ENCODE measurements around the gene ADGRB3.
"Not testable (repeated sequence)": the region's sequence is repeated elsewhere in the genome, so short reads cannot be mapped to it uniquely, and the experiment has no call there.

Gene ADGRB3

DNA sequence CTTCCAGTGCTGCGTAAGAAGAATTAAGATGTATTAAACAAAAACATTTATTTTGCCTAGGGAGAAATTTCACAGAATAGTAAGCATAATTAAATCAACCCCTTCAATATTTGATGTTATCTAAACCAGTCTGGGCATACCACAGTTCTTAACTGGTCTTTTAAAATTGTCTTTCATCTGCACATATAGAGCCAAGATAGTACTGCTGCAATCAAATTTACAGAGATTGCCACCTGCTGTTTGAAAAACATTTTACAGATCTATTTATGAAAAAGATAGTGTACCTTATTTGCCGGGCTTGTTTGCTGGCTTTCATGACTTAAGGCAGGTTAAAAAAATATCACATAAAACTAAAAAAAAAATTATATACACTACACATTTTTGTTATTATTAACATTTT, 323.2 kb downstream of the ADGRB3 start:
- peak; percentile 3 for DNase-seq (ENCODE audit: low spot score)

DNA sequence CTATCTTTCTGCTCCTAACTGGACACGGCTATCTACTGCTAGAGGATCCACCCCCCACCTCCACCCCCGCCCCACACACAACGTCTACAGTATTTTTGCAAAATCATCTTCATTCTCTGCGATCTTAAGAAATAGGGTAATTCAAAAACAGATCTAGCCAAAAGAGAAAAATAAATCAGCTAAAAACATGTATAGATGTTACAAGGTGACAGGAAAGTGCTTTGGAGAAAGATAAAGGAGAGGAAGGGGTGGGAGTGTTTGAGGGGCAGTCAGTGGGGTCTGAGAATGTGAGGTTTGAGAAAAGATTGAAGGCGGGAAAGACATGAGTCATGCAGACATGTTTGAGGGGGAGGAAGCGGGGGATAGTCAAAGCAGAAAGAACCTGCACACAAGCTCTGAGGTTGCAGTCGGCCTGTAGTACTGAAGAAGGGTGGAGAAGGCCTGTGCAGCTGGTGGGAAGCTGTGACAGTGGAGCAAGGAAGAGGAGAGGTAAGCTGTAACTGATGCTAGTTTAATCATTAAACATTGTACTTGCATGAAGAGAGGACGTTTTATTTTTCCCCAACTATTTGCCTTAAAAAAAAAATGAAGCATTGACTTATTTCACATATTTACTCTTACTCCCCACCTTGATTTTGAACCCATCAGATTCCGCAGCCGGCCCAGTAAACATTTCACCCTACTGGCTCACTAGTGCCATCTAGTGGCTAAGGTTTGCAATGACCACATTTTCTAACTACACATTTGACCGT, 332.6 kb downstream of the ADGRB3 start:
- DNase-seq (ENCODE audit: low spot score) = peak; percentile 69

DNA sequence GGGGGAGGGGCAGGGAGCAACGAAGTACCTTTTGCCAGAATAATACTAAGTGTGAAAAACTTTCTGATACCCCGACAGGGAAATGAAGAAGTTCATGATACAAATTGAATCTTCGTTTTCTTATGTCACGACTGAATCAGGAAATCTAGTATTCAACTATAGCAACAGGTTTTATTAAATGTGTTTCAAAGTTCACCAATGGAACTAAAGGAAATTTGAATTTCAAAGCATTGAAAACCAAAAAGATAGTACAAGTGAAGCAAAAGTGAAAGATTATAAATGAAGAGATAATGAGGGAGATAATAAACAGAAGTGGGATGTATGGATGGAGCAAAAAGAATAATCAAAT, 333.2 kb downstream of the ADGRB3 start:
- no peak for DNase-seq (ENCODE audit: low spot score)

GRCh38 chr6:68973066-68973465, 338.0 kb downstream of the ADGRB3 start:
- DNase-seq (ENCODE audit: low spot score) = no peak

DNA sequence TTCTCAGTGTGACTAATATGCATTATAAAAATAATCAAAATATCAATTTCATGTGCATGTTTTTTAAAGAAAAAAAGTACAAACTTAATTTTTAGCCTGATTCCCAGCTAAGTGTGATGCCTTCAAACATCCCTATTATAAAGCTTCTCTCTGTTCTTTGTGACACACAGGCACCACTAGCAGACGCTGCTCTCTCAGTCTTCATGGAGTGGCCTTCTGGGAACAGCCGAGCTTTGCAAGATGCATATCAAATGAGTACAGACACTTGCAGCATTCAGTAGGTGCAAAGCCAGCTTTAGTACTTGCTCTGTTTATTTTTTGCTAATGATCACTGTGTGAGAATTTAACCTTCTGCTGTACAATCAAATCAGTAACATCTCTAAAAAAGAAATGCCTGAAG, 340.0 kb downstream of the ADGRB3 start:
- no peak for DNase-seq (ENCODE audit: low spot score)

DNA sequence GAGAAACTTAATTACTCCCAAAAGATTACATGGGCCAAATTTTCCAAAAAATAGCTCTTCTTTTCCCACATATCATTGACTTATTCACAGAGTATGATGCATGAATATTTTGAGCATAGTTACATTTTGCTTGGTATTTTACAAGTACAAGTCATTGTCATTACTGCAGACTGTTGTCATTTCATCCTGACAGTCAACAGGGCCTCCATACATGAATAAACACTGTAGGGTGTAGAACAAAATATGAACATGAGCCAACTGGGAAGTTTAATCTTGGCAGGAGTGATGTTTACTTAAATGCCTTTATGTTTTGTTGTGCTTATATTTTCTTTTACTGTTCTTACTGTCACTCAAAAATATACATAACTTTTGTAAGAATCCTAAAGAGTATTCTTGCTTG, 340.7 kb downstream of the ADGRB3 start:
- DNase-seq (ENCODE audit: low spot score) = no peak

DNA sequence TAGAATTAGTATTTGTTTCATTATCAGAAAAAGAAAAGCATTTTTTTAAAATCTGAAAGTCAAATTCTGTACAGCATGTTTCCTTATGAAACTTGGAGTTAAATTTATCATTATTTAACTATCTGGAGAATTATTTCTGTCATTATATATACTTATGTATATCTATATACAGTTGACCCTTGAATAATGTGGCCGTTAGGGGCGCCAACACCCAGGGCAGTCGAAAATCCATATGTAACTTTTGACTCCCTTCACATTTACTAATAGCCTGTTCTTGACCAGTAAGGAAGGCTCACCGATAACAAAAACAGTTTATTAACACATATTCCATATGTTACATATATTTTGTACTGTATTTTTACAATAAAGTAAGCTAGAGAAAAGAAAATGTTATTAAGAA, 341.2 kb downstream of the ADGRB3 start:
- DNase-seq (ENCODE audit: low spot score) = no peak

GRCh38 chr6:68978411-68978810, 343.3 kb downstream of the ADGRB3 start:
- no peak for DNase-seq (ENCODE audit: low spot score)

DNA sequence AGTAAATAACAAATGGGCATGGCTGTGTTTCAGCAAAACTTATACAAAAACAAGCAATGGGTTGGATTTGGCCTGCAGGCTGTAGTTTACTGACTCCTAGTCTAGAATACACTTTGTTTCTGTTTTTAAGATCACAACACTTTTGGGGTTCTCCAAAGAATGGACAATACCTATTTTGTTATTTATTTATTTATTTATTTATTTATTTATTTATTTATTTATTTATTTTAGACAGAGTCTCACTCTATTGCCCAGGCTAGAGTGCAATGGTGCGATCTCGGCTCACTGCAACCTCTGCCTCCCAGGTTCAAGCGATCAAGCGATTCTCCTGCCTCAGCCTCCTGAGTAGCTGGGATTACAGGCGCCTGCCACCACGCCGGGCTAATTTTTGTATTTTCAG, 346.6 kb downstream of the ADGRB3 start:
- not testable (repeated sequence) for DNase-seq (ENCODE audit: low spot score)

DNA sequence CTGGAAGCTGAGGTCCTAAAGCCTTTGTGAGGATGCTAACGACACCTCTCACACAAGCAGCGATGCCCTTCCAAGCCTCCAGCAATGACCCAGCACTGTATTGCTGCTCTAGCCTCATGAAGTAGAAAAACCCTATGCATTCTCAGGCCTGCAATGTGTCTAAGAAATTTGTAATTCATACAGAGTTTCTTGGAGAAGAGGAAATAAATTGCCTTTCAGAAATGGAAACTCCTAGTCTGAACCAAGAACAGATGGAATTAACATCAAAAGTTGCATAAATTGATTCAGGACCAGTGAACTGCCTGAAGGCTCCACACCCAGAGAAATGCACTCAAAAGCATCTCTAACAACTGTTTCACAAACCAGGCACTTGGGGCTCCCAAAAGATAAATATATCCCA, 353.6 kb downstream of the ADGRB3 start:
- DNase-seq (ENCODE audit: low spot score) = no peak

DNA sequence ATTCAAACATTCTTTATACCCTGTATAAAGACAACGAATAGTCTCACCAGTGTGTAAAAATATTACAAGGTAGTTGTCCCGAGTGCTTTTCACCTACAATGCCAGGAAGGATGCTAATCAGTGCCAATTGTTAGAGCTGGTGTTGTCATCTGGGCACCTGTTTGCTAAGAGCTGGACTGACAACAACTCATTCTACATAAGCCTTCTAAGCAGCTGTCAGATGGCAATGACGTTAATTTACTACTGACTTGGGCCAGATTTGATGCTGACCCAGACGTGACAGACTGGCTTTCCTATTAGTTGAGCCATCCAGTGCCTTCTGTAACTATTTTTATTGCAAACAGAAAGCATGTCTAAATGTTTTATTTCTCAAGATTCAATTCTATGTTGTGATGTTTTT, 355.2 kb downstream of the ADGRB3 start:
- no peak for DNase-seq (ENCODE audit: low spot score)

DNA sequence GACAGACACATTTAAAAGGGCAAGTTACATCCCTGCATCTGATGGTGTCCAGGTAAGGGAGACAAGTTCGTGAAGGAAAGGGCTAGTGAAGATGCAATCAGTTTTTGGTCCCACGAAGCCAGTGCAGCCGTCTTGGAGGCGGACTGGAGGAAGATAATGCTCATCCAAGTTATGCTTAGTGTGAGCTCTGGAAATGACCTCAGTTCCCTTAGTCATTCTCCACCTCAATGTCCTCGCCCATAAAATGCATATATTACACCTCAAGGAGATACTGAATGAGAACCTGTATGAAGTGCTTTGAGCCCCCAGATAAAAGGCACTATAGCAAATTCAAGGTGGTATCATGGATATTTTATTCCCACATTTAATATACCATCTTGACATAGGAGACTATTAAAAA, 358.8 kb downstream of the ADGRB3 start:
- no peak for DNase-seq (ENCODE audit: low spot score)

DNA sequence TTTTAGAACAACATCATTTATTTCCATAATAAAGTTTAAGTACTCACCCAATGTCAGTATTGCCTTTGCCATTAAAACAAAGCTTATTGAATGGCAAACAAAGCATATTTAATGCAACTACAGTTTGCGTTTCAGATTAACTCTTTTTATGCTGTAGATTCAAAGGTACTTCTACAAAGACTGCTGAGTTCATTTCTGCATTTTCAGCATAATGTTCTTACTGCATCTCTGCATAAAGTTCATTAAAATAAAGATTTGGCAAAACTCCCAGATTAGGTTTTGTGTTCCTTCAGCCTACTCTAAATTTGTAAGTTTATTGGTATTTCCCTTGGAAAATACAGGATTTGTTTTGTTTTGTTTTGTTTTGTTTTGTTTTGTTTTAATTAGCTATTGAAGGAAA, 359.4 kb downstream of the ADGRB3 start:
- no peak for DNase-seq (ENCODE audit: low spot score)

DNA sequence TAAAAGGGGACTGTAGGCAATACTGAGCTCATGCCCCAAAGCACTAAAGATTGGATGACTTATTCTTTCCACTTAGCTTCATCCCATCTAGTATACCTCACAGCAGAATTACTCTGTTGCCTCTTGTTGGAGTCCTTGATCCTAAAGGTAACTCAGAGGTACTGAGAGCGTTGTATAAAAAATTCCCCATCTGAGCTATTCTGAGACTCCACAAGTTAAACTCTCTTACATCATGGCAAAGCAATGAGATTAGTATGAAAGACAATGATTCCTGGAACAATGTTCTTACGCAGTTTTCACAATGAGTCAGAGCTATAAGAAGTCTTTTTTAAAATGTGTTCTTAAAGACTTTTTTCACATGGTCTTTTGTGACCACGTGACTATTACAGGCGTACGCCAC, 370.1 kb downstream of the ADGRB3 start:
- DNase-seq (ENCODE audit: low spot score) = no peak

DNA sequence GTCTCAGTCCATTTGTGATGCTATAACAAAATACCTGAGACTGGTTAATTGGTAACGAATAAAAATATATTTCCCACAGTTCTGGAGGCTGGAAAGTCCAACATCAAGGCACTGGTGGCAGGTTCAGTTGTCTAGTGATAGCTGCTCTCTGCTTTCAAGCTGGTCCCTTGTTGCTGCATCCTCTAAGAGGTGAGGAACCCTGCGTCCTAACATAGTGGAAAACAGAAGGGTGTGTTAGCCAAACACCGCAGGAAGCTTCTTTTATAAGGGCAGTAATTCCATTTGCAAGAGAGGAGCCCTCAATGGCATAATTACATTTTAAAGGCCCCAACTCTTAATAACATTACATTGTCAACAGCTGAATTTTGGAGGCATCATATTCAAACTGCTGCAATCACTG, 372.7 kb downstream of the ADGRB3 start:
- DNase-seq (ENCODE audit: low spot score) = no peak

GRCh38 chr6:69012211-69012610, 377.1 kb downstream of the ADGRB3 start:
- no peak for DNase-seq (ENCODE audit: low spot score)

GRCh38 chr6:69012876-69013275, 377.8 kb downstream of the ADGRB3 start:
- DNase-seq (ENCODE audit: low spot score) = no peak

GRCh38 chr6:69018906-69019305, 383.8 kb downstream of the ADGRB3 start:
- no peak for DNase-seq (ENCODE audit: low spot score)

DNA sequence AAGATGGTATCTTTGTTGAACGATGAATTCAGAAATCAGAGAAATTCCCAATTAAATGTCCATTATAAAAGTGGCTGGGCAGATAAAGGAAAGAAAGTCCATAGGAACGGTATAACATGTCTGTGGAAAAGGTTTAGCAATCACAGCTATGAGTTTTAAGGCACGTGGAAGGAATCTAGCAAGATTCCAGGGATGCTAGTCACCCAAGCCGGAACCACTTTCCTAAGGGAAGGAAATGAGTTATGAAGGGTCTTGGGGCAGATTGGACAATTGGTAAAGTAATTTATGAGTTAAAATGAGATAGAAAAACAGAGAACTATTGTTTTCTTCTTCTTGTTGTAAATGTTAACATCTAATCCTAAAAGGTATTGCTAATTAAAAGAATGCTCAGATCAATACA, 384.8 kb downstream of the ADGRB3 start:
- DNase-seq (ENCODE audit: low spot score) = no peak

GRCh38 chr6:69022993-69023392, 387.9 kb downstream of the ADGRB3 start:
- no peak for DNase-seq (ENCODE audit: low spot score)

DNA sequence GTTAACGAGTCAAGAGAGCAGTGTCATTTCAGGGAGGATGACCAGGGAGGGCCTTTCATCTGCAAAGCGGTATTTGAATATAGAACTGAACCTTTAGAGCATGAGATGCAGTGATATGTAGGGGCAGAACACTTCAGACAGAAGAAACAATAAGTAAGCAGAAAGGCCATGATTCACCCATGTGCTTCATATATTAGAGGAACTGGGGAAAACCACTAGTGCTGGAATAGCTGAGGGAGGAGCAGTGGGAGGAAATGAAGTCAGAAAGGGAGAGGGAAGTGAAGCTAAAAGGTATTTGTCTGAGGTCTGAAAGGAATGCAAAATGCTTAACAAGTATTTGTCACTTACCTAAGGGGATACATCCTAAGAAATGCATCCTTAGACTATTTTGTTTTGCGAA, 391.2 kb downstream of the ADGRB3 start:
- DNase-seq (ENCODE audit: low spot score) = no peak

- no peak for DNase-seq (ENCODE audit: low spot score)
Measured at GRCh38 chr6:69026715-69027114, 391.6 kb downstream of the ADGRB3 start.

DNA sequence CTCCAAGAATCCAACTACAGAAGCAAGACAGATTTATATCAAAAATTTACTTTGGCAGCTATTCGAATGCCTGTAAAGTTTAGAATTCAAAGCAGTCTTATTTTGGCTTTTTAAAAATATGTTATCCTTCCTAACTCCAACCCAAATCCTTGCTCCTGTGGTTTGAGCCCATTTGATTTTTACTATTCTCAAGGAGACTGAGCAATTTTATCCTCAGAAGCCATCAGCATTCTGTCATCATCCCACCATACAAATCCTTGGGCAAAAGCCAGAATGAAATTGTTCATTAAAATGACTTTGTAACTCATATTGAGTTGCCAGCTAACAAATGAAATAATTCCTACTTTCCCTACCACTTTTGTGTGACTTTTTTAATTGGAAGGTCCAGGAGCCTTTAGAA, 392.8 kb downstream of the ADGRB3 start:
- no peak for DNase-seq (ENCODE audit: low spot score)

DNA sequence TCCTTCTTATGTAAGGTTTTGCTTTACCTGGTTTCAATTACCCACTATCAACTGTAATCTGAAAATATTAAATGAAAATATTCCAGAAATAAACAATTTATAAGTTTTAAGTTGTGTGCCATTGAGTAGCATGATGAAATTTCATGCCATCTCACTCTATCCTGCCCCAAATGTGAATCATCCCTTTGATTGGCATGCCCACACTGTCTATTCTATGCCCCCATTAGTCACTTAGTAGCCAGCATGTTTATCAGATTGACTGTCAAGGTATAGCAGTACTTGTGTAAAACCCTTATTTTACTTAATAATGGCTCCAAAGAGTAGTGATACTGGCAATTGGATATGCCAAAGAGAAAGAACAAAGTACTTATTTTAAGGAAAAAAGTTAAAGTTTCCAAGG, 403.8 kb downstream of the ADGRB3 start:
- DNase-seq (ENCODE audit: low spot score) = no peak

DNA sequence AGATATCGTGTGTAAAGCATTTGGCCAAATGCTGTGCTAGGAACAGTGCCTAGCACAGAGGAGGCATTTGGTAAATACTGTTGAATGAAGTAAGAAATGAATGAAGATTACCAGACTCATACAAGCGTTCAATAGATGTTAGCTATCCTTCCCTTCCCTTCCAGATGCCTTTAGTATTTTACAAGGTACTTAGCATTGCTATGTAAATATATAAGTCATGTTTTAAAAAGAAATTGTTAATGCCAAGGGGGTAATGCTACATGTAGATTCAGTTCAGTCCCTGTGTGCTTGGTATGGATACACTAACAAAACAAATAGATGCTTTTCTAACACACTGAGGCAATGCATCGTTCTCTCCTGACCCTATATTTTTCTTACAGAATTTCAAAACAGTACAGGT, 407.2 kb downstream of the ADGRB3 start:
- DNase-seq (ENCODE audit: low spot score) = no peak
